Lung (tissue), 12 donors: ENCODE results near the gene MRNIP. TPM values are rescaled to one million over a fixed set of nuclear protein-coding genes. Genes with fewer than 3 reads are reported as not detected.
A peak's percentile ranks its signal among the peaks of the same experiment; 100 is the strongest.
"Not testable (repeated sequence)": the region's sequence is repeated elsewhere in the genome, so short reads cannot be mapped to it uniquely, and the experiment has no call there.

Experiments
- ATAC-seq: fragments of 200-7000 bp; cut with Tn5 transposase; one replicate; pipeline ENCODE4 v1.9.1; 2020; ENCODE audit warnings: moderate number of reproducible peaks; ENCODE audit not compliant: insufficient read depth, low FRiP score
- DNase-seq, 3 donors: peaks; one replicate each; pipeline ENCODE4 v3.0.0-alpha.2; 2013 to 2017
- H3K27ac ChIP-seq, 2 donors: one replicate each; pipeline ENCODE4 v1.5.1; 2013; ENCODE audit warnings: mild to moderate bottlenecking in 2 of 2, moderate library complexity in 2 of 2, control low read depth in 1 of 2, inconsistent platforms in 1 of 2, low read depth in 1 of 2, low read length in 1 of 2
- H3K27me3 ChIP-seq, 3 donors: one replicate each; pipeline ENCODE4 v1.5.1; 2013; ENCODE audit warnings: low read length in 2 of 3; ENCODE audit not compliant: control insufficient read depth in 3 of 3, insufficient read depth in 3 of 3
- H3K36me3 ChIP-seq, 4 donors: one replicate each; pipeline ENCODE4 v1.5.1; 2013; ENCODE audit warnings: low read length in 4 of 4, mild to moderate bottlenecking in 1 of 4, moderate library complexity in 1 of 4; ENCODE audit not compliant: control insufficient read depth in 4 of 4, insufficient read depth in 4 of 4
- H3K4me1 ChIP-seq, 5 donors: one replicate each; pipeline ENCODE4 v1.5.1; 2013; ENCODE audit warnings: low read length in 5 of 5, mild to moderate bottlenecking in 2 of 5, moderate library complexity in 1 of 5; ENCODE audit not compliant: control insufficient read depth in 5 of 5, insufficient read depth in 5 of 5
- H3K4me3 ChIP-seq: one replicate; pipeline ENCODE4 v1.5.1; 2013; ENCODE audit warnings: mild to moderate bottlenecking, control low read depth, moderate library complexity
- H3K9ac ChIP-seq, 2 donors: one replicate each; pipeline ENCODE4 v1.5.1; 2013; ENCODE audit warnings: low read length in 2 of 2, control low read depth in 1 of 2; ENCODE audit not compliant: insufficient read depth in 1 of 2
- H3K9me3 ChIP-seq, 4 donors: one replicate each; pipeline ENCODE4 v1.5.1; 2013; ENCODE audit warnings: low read length in 3 of 4, mild to moderate bottlenecking in 1 of 4, moderate library complexity in 1 of 4; ENCODE audit not compliant: control insufficient read depth in 4 of 4, insufficient read depth in 3 of 4
- CTCF ChIP-seq: IDR thresholded peaks from 2 replicates; pipeline ENCODE4 v1.5.1; 2012; ENCODE audit warnings: mild to moderate bottlenecking; ENCODE audit errors: control extremely low read depth, extremely low read depth
- WGBS, 2 donors: extraction: QIAGEN DNeasy Blood & Tissue Kit; methylation state at CpG; one replicate each; pipeline ENCODE4 v1.1.7; 2013; 5-methylcytosine and 5-hydroxymethylcytosine counted together
- polyA plus RNA-seq, 2 donors: library from polyadenylated mRNA; stranded (reverse); fragments of 200-250 nt; gene quantifications; one replicate each; pipeline ENCODE4 v1.2.1, GENCODE V29; 2013
- total RNA-seq, 2 donors: library from RNA; depleted of rRNA in 1 of 2; stranded (reverse); fragments of >200 nt in 1 of 2; gene quantifications; one replicate each; pipeline ENCODE4 v1.2.1, GENCODE V29; 2014 to 2021
- donor health status: control.
- donor health status: control.
- donor health status: Bipolar disorder and iron deficiency.
- donor health status: healthy.
- donor health status: DM: yes; HTN: yes; CAD: no.

The MRNIP gene
- total and polyA plus RNA-seq, 4 donors = 15.4 to 51.0 (median 35.4) TPM

DNA sequence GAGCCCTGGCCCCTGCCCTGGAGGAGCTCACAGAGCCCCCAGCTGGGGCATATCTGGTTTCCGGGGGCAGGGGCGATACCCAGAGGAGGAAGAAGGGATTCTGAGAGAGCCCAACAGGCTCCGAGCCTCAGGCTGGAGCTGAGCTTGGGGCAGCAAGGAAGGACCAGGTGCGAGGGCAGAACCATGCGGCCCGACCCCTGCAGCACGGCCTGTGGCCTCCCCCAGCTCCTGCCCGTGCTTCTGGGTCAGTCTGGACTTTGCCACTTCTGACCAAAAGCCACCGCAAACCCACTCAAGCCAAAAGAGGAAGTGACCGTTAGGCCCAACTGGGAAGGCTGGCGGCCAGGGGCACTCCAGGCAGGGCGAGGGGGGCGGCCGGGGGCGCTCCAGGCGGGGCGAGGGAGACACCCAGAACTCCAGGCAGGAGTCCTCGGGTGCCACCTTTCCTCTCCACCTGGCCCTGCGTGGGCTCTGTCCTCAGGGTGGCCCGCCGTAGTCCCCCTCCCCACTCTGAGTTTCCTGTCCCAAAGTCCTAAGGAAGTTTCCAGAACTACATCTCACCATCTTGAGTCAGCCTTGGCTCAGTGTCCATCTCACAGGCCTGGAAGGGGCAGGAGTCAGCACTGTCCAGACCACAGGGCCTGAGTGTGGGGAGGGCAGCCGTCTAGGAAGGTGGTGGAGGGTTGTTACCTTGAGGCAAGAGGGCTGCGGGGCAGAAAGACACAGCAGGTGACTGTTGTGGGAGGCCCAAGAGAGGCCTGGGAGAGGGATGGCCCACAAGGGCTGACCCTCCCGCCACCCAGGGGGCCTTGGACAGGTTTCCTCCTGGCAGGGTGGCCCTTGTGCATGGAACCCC is 65.8 kb downstream of the MRNIP start:
- H3K4me1 ChIP-seq = peaks cover 3 to 51% (median 7%) of the 10 kb centered on the region in 5 donors
- no peak for DNase-seq
- WGBS, 2 donors = 33 to 64% methylated on average over 23 to 24 of the region's 24 CpGs

GRCh38 chr5:179791881-179792611 is 66.6 kb downstream of the MRNIP start:
- DNase-seq (peak in 2 of 3 donors; percentile 33 to 56), ATAC-seq (no peak)
- no peak for TF ChIP-seq CTCF
- Histone ChIP-seq H3K9ac (no peak overlapping the region), H3K4me3 (no peak overlapping the region), H3K4me1 (peaks cover 3 to 51% (median 7%) of the 10 kb centered on the region in 5 donors), H3K27ac (peak overlapping the region in 1 of 2 donors; percentile 85), H3K27me3 (no peaks in the 10 kb centered on the region), H3K9me3 (no peaks in the 10 kb centered on the region), H3K36me3 (no peaks in the 10 kb centered on the region)
- WGBS, 2 donors = 37 to 48% methylated on average over 14 to 15 of the region's 15 CpGs

More for the DNA sequence above, 65.8 kb downstream of the MRNIP start:
- Histone ChIP-seq H3K36me3 (peaks cover 0 to 3% (median under 1%) of the 10 kb centered on the region in 4 donors), H3K27ac (peak overlapping the region in 1 of 2 donors; percentile 85), H3K27me3 (no peaks in the 10 kb centered on the region), H3K4me3 (no peak overlapping the region), H3K9me3 (no peaks in the 10 kb centered on the region), H3K9ac (no peak overlapping the region)
- no peak for TF ChIP-seq CTCF
- ATAC-seq = no peak

GRCh38 chr5:179789278-179789677 is 69.3 kb downstream of the MRNIP start:
- 95 to 99% methylated on average over 9 of the region's 9 CpGs for WGBS, 2 donors
- H3K36me3 ChIP-seq, H3K27me3 ChIP-seq: not testable (repeated sequence)

More at GRCh38 chr5:179789278-179789677, 69.3 kb downstream of the MRNIP start:
- H3K9ac ChIP-seq, ATAC-seq, H3K4me3 ChIP-seq, H3K9me3 ChIP-seq, H3K27ac ChIP-seq, DNase-seq: not testable (repeated sequence)
- peaks cover 3 to 28% (median 7%) of the 10 kb centered on the region in 5 donors for H3K4me1 ChIP-seq
